ENCODE measurements around the gene MYO9B. TPM values are rescaled to one million over a fixed set of nuclear protein-coding genes. Genes with fewer than 3 reads are reported as not detected.
A peak's percentile ranks its signal among the peaks of the same experiment; 100 is the strongest.
"Not testable (repeated sequence)": the region's sequence is repeated elsewhere in the genome, so short reads cannot be mapped to it uniquely, and the experiment has no call there.

The MYO9B gene
- total and polyA plus RNA-seq, 12 donors = 19.9 to 55.2 (median 27.9) TPM

DNA sequence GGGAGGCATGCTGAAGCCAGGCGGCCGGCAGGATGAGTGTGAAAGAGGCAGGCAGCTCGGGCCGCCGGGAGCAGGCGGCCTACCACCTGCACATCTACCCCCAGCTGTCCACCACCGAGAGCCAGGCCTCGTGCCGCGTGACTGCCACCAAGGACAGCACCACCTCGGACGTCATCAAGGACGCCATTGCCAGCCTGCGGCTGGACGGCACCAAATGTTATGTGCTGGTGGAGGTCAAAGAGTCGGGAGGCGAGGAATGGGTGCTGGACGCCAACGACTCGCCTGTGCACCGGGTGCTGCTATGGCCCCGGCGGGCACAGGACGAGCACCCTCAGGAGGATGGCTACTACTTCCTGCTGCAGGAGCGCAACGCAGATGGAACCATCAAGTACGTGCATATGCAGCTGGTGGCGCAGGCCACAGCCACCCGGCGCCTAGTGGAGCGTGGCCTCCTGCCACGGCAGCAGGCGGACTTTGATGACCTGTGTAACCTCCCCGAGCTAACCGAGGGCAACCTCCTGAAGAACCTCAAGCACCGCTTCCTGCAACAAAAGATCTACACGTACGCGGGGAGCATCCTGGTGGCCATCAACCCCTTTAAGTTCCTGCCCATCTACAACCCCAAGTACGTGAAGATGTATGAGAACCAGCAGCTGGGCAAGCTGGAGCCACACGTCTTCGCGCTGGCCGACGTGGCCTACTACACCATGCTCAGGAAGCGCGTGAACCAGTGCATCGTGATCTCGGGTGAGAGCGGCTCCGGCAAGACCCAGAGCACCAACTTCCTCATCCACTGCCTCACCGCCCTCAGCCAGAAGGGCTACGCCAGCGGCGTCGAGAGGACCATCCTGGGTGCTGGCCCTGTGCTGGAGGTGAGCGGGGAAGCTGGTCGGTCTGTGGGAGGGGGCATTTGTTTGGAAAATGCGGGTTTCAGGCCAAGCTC, 26.4 kb downstream of the MYO9B start:
- ATAC-seq (no peak), DNase-seq (no peak)
- Histone ChIP-seq H3K27me3 (no peaks in the 10 kb centered on the region), H3K27ac (no peak overlapping the region), H3K9me3 (peaks cover 0 to 5% (median 0%) of the 10 kb centered on the region in 11 donors), H3K36me3 (peaks cover 0 to 58% (median 17%) of the 10 kb centered on the region in 9 donors), H3K4me1 (peaks cover 0 to 35% (median 8%) of the 10 kb centered on the region in 9 donors), H3K4me3 (no peak overlapping the region)
- WGBS, 2 donors = 96 to 97% methylated on average over 59 of the region's 59 CpGs
- intact Hi-C loops (cut with DNase I) = no loop called here
- TF ChIP-seq, protein P1, sequence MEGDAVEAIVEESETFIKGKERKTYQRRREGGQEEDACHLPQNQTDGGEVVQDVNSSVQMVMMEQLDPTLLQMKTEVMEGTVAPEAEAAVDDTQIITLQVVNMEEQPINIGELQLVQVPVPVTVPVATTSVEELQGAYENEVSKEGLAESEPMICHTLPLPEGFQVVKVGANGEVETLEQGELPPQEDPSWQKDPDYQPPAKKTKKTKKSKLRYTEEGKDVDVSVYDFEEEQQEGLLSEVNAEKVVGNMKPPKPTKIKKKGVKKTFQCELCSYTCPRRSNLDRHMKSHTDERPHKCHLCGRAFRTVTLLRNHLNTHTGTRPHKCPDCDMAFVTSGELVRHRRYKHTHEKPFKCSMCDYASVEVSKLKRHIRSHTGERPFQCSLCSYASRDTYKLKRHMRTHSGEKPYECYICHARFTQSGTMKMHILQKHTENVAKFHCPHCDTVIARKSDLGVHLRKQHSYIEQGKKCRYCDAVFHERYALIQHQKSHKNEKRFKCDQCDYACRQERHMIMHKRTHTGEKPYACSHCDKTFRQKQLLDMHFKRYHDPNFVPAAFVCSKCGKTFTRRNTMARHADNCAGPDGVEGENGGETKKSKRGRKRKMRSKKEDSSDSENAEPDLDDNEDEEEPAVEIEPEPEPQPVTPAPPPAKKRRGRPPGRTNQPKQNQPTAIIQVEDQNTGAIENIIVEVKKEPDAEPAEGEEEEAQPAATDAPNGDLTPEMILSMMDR (IDR thresholded peaks at IDR 0.05) = no peak

DNA sequence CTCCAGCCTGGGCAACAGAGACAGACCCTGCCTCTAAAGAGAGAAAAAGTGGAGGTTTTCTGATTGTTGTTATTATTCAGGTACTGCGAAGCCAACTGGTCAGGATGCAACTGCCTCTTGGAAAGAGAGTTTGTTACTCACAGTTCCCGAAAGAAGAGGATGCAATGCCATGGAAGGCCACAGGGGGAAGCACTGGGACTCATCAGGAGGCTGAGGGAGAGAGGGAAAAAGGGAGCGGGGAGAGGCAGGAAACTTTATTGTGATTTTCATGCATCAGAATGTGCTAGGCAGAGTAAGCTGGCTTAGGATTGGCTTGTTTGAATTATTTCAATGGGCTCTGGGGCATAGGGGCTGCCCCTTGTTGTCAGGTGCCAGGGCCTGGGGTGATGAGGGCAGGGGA, 27.6 kb downstream of the MYO9B start:
- peaks cover 0 to 5% (median 0%) of the 10 kb centered on the region in 11 donors for H3K9me3 ChIP-seq
- 66 to 84% methylated on average over 3 of the region's 3 CpGs for WGBS, 2 donors
- peaks cover 0 to 58% (median 17%) of the 10 kb centered on the region in 9 donors for H3K36me3 ChIP-seq
- H3K27me3 ChIP-seq = no peaks in the 10 kb centered on the region
- no peak overlapping the region for H3K4me3 ChIP-seq
- DNase-seq = no peak
- intact Hi-C loops (cut with DNase I) = no loop called here
- no peak for ATAC-seq
- TF ChIP-seq, protein P1 (IDR thresholded peaks at IDR 0.05) = peak in 7 of 9 donors; percentile 25 to 63 (median 39)
- H3K27ac ChIP-seq = no peak overlapping the region
- peaks cover 5 to 35% (median 12%) of the 10 kb centered on the region in 9 donors for H3K4me1 ChIP-seq

DNA sequence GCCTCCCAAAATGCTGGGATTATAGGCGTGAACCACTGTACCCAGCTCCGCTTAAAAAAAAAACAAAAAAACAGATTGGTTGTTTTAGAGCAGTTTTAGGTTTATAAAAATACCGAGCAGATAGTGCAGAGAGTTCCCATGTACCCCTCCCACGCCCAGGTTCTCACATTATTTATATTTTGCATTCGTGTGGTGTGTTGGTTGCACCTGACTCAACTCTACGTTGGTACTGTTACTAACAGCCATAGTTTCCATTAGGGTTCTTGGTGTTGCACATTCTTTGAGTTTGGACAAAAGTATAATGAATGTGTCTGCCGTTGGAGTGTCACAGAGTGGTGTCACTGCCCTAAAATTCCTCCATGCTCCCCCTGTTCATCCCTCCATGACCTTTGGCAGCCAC, 29.1 kb downstream of the MYO9B start:
- peaks cover 0 to 64% (median 17%) of the 10 kb centered on the region in 9 donors for H3K36me3 ChIP-seq

DNA sequence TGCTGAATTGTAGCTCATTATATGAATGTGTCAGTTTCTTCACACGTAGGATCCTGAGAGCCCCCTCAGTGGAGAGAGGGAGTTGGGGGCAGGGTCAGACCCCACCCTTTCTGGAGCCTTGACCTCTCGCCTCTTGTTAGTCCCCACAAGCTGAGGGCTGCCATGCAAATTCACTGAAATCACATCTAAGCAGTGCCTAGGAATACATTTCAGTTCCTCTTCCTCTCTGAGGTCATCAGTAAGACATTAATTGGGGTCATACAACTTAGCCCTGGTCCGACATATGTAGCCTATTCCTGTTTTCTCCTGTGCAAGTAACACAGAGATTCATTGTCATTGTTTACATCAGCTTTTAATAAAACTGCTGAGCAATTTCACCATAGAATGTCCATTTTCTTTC, 30.0 kb downstream of the MYO9B start:
- Histone ChIP-seq H3K9me3 (peaks cover 0 to 5% (median 0%) of the 10 kb centered on the region in 11 donors), H3K4me1 (peaks cover 5 to 56% (median 20%) of the 10 kb centered on the region in 9 donors), H3K27me3 (no peaks in the 10 kb centered on the region), H3K27ac (peak overlapping the region in 1 of 10 donors; percentile 77), H3K4me3 (no peak overlapping the region), H3K36me3 (peaks cover 0 to 72% (median 17%) of the 10 kb centered on the region in 9 donors)
- DNase-seq (no peak), ATAC-seq (no peak)
- intact Hi-C loops (cut with DNase I) = no loop called here
- 78 to 85% methylated on average over 3 of the region's 3 CpGs for WGBS, 2 donors
- TF ChIP-seq, protein P1 (IDR thresholded peaks at IDR 0.05) = no peak

More for the DNA sequence above, 29.1 kb downstream of the MYO9B start:
- DNase-seq (no peak), ATAC-seq (no peak)
- Histone ChIP-seq H3K4me1 (peaks cover 5 to 48% (median 20%) of the 10 kb centered on the region in 9 donors), H3K27ac (peak overlapping the region in 1 of 10 donors; percentile 77), H3K4me3 (no peak overlapping the region), H3K27me3 (no peaks in the 10 kb centered on the region), H3K9me3 (peaks cover 0 to 5% (median 0%) of the 10 kb centered on the region in 11 donors)
- 87 to 88% methylated on average over 7 of the region's 7 CpGs for WGBS, 2 donors
- intact Hi-C loops (cut with DNase I) = no loop called here
- TF ChIP-seq, protein P1 (IDR thresholded peaks at IDR 0.05) = no peak

DNA sequence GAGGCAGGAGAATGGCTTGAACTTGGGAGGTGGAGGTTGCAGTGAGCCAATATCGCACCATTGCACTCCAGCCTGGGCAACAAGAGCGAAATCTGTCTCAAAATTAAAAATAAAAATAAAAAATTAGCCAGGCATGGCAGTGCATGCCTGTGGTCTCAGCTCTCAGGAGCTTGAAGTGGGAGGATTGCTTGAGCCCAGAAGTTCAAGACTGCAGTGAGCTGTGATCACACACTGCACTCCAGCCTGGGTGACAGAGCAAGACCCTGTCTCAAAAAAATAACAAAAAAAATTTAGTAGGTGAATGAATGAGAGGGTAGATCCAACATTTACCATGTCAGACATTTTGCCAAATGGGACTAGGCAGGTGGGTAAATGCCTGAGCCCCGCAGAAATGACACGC, 31.4 kb downstream of the MYO9B start:
- 97 to 99% methylated on average over 4 of the region's 4 CpGs for WGBS, 2 donors
- H3K27ac ChIP-seq = peak overlapping the region in 9 of 10 donors; percentile 3 to 83 (median 74)
- H3K4me3 ChIP-seq; DNase-seq; ATAC-seq; intact Hi-C loops (cut with DNase I); H3K27me3 ChIP-seq; H3K9me3 ChIP-seq: not testable (repeated sequence)
- H3K36me3 ChIP-seq = peaks cover 0 to 72% (median 13%) of the 10 kb centered on the region in 9 donors
- peaks cover 5 to 70% (median 23%) of the 10 kb centered on the region in 9 donors for H3K4me1 ChIP-seq
